Panc1 (cell line): Measurements from ENCODE around the gene LRRFIP1.

Experiments used
- CTCF ChIP-seq: fragments of 450-650 bp; IDR thresholded peaks from 2 replicates; pipeline ENCODE4 v1.5.1; 2017; ENCODE audit warnings: mild to moderate bottlenecking
- REST ChIP-seq, 2 experiments: IDR thresholded peaks; 2 replicates each; pipeline ENCODE4 v1.6.1; 2011 to 2012; ENCODE audit warnings: low read depth in 2 of 2, control low read depth in 1 of 2, low read length in 1 of 2, mild to moderate bottlenecking in 1 of 2, moderate library complexity in 1 of 2; ENCODE audit not compliant: insufficient read depth in 1 of 2

GRCh38 chr2:237577956-237578870 lies 49.2 kb upstream of the LRRFIP1 start:
- TF ChIP-seq CTCF (no peak), REST (IDR thresholded peaks at IDR 0.05; ENCODE audit: insufficient read depth in 1 of 2, low read depth in 2 of 2, low read length in 1 of 2) (no peak)
